Stimulated activated CD4-positive, alpha-beta T cell treated with anti-CD3 and anti-CD28 coated beads, Interleukin-2, amount 100 ng/mL, for 4 hours (primary cell): ENCODE data around the gene INPP5A.
"Not testable (repeated sequence)": the region's sequence is repeated elsewhere in the genome, so short reads cannot be mapped to it uniquely, and the experiment has no call there.

Source experiments
- DNase-seq: peaks from one replicate; pipeline ENCODE4 v3.0.0-alpha.2; 2020; ENCODE audit warnings: low read depth

INPP5A gene

GRCh38 chr10:132723330-132723970 is 185.9 kb downstream of the INPP5A start:
- DNase-seq, result no peak

GRCh38 chr10:132724446-132724845 is 186.9 kb downstream of the INPP5A start:
- no peak for DNase-seq

GRCh38 chr10:132725202-132725601 is 187.6 kb downstream of the INPP5A start:
- DNase-seq, result no peak

GRCh38 chr10:132726194-132726593 is 188.6 kb downstream of the INPP5A start:
- DNase-seq, result no peak

- no peak for DNase-seq
Measured at GRCh38 chr10:132726951-132727350, 189.4 kb downstream of the INPP5A start.

GRCh38 chr10:132727411-132727810 is 189.8 kb downstream of the INPP5A start:
- no peak for DNase-seq

- no peak for DNase-seq
Measured at GRCh38 chr10:132728321-132728720, 190.7 kb downstream of the INPP5A start.

- no peak for DNase-seq
Measured at GRCh38 chr10:132728741-132729140, 191.2 kb downstream of the INPP5A start.

- no peak for DNase-seq
Measured at GRCh38 chr10:132729810-132730572, 192.4 kb downstream of the INPP5A start.

GRCh38 chr10:132730573-132730953 is 193.0 kb downstream of the INPP5A start:
- DNase-seq, result no peak

- DNase-seq, result no peak
Measured at GRCh38 chr10:132732518-132732917, 194.9 kb downstream of the INPP5A start.

GRCh38 chr10:132733926-132734325 is 196.3 kb downstream of the INPP5A start:
- no peak for DNase-seq

GRCh38 chr10:132735341-132735775 is 197.8 kb downstream of the INPP5A start:
- no peak for DNase-seq

GRCh38 chr10:132735923-132736391 is 198.4 kb downstream of the INPP5A start:
- no peak for DNase-seq

GRCh38 chr10:132737390-132738048 is 199.9 kb downstream of the INPP5A start:
- DNase-seq, result no peak

GRCh38 chr10:132738454-132739224 is 201.1 kb downstream of the INPP5A start:
- DNase-seq, result no peak

GRCh38 chr10:132739225-132739613 is 201.6 kb downstream of the INPP5A start:
- no peak for DNase-seq

GRCh38 chr10:132740588-132740987 is 203.0 kb downstream of the INPP5A start:
- no peak for DNase-seq

- no peak for DNase-seq
Measured at GRCh38 chr10:132742167-132742836, 204.7 kb downstream of the INPP5A start.

- DNase-seq, result no peak
Measured at GRCh38 chr10:132742837-132743194, 205.2 kb downstream of the INPP5A start.

GRCh38 chr10:132743196-132743924 is 205.8 kb downstream of the INPP5A start:
- not testable (repeated sequence) for DNase-seq
